DMS79 (cell line): Measurements from ENCODE around the gene HIF1AN.
"Not testable (repeated sequence)": the region's sequence is repeated elsewhere in the genome, so short reads cannot be mapped to it uniquely, and the experiment has no call there.

ENCODE experiments used
- DNase-seq: peaks from one replicate; lab custom pipeline; 2025; lab: John Stamatoyannopoulos, UW

The HIF1AN gene

DNA sequence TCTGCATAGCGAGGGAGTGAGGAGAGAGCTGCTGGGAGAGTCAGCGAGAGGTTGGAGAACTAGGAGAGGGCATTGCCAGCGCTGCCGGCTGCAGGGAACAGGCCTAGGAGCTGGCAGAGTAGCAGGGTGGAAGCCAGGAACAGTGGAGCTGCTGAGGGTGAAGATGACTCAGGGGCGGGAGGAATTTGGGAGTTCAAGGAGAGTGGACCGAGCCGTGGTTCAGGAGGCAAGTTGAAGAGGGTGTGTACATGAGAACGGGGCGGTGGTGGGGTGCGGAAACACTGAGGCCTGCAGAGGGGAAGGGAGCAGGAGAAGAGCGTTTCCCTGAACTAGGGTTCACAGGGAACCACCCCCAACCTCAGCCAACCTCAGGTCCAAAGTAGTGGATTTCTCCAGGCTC, 31.5 kb downstream of the HIF1AN start:
- DNase-seq, result no peak

DNA sequence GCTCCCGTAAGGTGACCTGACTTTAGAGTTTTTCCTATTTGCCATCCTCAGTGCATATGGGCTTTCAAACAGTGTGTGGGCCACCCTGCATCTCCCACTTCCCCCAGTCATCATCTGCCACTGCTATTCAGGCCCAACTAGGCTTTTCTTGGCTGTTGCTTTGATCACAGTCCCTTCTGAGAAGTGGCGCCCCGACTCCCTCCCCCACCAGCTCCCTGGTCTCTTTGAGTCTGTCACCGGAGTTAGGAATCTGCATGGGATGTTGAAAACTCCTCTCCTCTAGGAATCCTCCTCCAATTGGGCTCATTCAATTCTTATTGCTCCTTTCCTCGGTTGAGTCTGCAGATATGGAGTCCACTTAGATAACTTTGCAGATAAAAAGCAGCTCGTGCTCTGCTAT, 32.1 kb downstream of the HIF1AN start:
- DNase-seq, result no peak

DNA sequence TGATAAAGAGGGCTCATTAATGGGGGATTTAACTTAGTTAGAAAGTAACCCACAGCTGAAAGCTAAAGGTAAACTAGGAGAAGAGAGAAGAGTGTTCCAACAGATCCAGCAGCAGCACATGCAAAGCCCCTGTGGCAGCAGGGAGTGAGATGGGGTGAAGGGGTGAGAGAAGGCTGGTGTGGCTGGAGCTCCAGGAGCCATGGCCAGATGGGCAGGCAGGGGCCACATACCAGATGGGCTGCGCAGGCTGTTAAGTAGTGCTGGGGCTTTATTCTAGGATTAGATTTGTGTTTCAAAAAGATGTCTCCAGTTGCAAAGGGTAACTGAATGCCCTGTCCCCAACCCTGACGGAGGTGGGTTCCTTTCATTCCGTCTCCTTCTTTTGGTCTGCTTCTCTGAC, 33.2 kb downstream of the HIF1AN start:
- no peak for DNase-seq

DNA sequence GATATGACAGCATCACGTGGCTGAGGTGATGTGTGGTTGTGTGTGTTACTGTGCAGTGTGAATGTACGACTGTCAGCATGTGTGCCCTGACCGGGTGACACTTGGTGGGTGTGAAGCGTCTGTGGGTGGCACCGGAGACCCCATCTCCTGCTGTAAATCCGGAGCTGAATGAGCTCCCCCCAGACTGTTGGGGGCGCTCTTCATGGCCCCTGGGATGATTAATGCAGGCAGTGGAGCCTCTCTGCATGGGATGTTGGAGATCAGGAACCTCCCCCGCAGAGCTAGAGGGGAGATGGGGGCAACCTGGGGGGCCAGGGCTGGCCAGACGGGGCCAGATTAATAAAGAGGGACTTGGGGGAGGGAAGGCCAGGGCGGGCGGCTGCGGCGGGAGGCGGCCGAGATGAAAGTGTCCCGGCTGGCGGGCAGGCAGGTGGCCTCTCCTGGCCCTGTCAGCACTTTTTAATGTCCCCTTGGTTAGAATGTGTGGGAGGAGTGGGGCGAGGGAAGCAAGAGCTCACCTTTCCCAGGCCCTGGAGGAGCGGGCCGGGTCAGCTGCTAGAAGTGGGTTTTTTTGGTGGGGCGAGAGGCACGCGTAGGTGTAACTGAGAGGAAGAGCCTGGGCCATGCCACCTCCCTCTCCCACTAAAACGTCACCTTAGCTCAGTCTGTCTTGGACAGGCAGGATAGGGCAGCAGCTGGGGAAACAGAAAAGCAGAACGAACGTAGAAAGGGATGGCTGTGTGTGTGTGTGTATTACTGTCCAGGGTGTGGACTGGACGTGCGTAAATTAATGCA, 34.1 kb downstream of the HIF1AN start:
- DNase-seq, result no peak

DNA sequence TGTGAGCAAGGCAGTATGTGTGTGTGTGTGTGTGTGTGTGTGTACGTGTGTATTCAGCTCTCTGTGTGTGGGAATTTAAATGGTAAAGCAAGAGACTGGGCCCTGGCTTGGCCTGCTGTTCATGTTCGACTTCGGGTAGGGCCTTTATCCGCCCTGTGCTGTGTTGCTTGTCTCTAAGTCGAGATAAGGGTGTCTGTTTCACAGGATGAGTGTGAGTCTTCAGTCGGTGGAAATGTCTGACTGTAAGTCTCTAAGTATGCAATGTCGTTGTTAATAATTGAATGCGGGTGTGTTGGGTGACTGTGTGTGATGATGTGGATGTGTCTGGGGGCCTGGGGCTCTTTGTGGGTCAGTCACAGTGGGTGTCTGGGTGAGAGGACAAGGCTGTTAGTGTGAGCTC, 34.8 kb downstream of the HIF1AN start:
- no peak for DNase-seq

DNA sequence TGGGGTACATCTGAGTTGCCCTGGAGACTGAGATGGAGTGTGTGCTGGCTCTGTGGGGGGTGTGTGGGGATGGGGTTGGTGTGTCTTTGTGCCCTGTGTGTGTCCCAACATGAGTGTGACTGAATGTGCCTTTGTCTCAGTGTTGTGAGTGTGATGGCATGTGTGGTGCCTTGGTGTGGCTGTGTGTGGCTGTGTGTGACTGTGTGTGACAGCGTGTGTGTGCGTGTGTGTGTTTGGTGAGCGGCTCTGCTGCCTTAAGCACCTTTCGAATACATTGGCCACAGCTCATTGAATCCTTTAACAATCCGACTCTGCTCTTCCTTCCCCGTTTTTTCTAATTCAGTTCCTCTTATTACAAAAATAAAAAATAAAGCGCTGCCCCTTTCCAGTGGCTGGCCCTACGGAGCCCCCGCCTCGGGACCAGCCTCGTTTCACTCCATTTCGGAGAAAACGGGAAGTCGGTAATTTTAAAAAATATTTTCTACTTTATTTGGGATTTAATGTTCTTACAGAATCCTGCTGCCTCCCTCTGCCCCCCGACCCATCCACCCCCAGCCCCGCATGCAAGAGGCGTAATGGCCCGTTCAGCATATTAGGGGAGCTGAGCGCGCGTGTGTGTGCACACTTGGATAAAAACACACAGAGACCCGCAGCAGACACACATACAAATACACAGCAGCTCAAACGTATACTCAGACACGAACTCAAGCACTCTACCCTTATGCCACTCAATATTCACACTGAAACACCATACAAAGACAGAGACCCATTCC, 35.5 kb downstream of the HIF1AN start:
- no peak for DNase-seq

DNA sequence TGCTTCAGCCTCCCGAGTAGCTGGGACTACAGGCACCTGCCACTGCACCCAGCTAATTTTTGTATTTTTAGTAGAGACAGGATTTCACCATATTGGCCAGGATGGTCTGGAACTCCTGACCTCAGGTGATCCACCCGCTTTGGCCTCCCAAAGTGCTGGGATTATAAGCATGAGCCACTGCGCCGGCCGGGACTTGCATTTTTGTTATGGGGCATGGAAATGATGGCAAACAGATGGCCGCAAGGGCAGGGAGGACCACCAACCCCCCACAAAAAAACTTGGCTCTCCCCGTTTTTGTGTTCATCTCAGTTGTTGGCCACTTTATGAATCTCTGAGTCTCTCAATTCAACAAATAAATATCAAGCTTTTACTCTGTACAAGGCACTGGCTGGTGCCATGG, 39.4 kb downstream of the HIF1AN start:
- not testable (repeated sequence) for DNase-seq

DNA sequence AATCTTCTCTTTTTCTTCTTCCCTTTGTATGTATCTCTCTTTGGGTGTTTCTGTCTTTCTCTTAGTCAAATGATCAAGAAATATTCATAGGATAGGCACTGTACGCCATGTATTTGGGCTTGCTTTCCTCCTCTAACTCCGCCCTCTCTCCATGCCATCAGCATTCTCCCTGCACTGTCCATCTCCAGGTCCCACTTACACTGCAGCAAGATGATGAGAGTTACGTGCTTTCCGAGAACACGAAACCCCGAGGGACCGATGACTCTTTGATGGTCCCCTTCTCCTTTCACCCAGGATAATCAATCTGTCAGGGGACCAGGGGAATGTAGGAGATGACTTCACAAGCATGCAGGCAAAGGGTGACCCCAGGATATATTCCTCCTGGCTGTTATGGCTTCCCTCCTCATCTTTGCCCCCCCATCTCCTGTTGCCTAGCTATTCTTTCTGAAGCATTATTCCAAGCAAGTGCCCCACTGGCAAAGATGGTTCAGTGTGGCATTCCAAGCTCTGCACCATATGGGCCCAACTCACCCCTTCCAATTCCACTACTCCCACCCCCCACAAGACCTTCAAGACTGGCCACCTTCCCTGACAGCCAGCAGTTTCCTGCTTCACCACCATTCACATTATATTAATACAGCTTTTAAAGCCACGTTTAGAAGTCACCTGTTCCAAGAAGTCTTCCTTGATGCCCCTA, 40.0 kb downstream of the HIF1AN start:
- DNase-seq, result no peak

DNA sequence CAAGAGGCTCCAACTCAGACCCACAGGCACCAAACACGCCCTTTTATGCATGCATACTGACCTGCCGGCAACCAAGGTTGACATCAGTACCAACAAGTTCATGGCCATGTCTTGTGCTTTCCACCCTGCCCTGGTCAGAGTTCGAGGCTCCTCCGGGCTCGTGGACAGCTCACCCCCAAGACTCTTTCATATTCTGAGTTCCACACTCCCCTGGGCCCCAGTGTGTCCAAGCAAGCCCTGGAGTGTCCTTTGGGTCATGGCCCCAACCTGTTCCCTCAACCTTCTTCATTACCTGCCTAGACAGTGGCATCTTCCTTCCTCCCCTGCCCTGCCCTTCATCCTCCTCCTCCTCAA, 40.5 kb downstream of the HIF1AN start:
- no peak for DNase-seq

DNA sequence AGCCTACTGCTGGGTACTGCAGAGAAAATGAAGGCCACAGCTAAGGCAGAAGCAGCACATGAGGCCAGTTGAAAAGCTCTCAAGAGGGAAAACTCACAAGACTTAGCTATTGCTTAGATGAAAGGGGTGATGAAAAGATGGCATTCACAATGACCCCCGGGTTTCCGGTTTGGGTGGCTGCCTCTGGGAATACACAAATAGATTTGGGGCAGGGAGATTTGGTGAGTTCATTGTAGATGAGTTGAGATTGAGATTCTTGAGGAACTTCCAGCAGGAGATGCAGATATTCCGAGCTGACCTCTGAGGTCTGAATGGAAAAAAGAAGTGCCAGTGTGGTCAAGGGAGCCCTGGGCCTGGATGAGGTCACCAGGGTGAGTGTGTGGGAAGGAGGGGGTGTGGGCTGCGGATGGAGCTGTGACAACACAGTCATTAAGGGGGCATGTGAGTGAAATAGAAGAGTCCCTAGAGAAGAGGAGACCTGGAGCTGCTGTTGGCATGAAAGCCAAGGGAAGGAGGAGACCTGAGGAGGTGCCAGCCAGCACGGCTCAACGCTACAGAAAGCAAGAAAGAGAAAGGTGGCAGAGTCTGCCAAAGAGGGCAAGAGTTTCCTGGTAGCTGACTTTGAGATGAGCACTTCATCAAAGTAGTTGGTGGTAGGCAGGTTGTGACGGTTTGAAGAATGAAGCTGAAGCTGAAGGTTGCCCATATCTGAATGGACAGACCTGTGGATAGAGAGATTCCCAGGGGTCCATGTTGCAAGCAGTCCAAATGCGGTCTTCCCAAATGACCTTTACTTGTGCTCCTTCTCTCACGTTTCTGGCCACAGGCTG, 43.7 kb downstream of the HIF1AN start:
- DNase-seq, result no peak

DNA sequence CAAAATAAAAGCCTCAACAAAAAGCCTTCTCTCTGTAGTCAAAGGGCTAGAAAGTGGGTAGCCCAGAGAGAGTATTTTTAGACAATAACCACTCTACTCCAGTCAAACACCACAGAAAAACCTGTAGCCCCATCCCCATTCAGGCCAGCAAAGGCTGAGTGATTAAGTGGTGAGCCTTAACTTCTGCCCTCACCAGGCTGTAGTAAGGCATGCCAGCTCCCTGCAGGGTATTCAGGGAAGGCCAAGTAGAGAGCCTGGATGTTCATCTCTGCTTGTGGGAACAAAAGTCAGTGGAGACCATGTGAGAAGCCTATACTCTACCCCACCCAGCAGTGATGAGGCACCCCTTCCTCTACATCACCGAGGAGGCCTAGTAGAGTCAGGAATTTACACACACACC, 51.2 kb downstream of the HIF1AN start:
- no peak for DNase-seq

DNA sequence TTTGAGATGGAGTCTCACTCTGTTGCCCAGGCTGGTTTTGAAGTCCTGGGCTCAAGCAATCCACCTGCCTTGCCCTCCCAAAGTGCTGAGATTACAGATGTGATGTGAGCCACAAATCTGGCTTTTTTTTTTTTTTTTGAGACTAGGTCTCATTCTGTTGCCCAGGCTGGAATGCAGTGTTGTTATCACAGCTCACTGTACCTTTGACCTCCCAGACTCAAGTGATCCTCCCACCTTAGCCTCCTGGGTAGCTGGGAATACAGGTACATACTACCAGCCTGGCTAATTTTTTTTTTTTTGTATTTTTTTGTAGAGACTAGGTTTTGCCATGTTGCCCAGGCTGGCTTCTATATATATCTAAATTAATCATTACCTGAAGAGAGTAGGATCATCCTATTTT, 62.4 kb downstream of the HIF1AN start:
- DNase-seq, result no peak

DNA sequence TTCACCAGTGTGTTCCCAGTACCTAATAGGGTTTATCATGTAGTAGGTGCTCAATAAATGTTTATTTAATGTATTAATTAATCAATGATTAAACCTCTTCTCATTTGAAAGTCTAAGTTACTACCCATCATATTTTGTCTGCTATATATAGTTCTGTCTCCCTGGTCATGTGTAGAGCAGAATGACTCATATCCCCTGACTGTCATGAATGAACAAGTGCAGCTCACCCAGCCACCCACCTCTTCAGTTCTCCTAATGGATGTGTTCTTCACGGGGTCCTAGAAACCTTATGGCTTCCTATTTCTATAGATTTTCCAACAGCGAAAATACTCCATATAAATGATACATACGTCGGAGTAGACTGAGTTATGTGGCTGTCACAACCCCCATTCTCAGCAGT, 64.5 kb downstream of the HIF1AN start:
- no peak for DNase-seq

DNA sequence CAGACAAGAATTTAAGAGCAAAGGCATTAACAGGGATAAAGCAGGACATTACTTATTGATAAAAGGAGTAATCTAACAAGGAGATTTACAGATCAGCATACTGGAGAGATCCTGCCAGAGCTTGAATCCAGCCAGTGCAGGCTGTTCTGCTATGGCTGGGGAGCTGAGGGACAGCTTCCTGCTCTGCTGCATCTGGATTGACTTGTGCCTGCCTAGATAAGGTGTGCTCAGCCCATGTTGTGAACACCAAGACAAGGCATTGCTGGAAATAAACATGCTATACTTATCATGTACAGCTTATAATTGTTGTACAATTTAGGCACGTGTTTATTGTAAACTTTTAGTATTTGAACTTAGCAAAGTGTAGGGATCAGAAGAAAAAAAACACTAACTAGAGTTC, 71.7 kb downstream of the HIF1AN start:
- DNase-seq, result no peak
